Activated CD4-positive, alpha-beta T cell treated with anti-CD3 and anti-CD28 coated beads, Interleukin-2, amount 50 U/mL, for 1 hour (primary cell): ENCODE data around the gene OR6J1.
"Not testable (repeated sequence)": the region's sequence is repeated elsewhere in the genome, so short reads cannot be mapped to it uniquely, and the experiment has no call there.

Experiments
- DNase-seq: peaks from one replicate; pipeline ENCODE4 v3.0.0-alpha.2; 2020

Gene OR6J1

DNA sequence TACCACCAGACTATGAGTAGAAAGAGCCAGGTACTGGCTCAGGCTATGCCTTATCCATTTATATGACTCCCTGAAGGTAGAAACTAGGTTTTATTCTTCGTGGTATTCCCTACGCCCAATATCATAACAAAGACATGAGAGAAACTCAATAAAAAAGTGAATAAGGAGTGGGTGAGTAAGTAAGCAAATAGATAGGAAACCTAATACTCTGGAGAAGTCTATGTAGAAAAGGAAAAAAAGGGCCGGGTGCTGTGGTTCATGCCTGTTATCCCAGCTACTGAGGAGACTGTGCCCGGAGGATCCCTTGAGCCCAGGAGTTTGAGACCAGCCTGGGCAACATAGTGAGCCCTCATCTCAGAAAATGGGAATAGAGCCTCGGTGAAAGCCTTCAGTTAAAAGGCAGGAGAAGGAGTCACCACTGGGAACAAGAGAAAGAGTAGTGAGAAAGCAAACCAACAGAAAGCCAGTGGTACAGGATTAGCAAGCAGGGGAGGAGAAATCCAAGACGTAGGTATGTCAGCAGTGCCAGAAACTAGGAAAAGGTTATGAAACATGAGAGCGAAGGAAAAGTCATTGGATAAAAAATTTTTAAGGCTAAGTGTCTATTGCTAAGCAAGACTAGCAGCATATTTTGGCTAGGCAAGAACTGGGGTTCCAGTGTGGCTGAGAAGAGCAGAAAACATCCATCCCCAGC is 6.0 kb upstream of the OR6J1 start:
- DNase-seq, result no peak

DNA sequence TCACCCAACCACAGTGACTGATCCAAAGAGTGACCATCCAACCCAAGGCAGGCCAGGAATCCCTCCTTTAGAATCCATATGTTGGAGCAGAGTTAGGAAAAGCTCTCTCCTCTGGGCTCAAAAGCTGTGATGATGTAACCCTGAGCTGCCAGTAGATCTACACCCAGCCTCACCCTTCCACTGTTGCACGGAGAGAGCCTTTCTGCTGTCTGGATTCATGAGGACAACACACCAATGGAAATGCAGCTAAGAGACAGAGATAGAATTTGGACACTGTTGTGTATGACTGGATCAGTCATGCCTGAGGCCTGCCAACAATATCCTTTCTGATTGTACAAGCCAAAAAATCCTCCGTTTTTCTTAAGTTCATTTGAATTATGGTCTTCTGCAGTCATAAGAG is 4.4 kb upstream of the OR6J1 start:
- no peak for DNase-seq

DNA sequence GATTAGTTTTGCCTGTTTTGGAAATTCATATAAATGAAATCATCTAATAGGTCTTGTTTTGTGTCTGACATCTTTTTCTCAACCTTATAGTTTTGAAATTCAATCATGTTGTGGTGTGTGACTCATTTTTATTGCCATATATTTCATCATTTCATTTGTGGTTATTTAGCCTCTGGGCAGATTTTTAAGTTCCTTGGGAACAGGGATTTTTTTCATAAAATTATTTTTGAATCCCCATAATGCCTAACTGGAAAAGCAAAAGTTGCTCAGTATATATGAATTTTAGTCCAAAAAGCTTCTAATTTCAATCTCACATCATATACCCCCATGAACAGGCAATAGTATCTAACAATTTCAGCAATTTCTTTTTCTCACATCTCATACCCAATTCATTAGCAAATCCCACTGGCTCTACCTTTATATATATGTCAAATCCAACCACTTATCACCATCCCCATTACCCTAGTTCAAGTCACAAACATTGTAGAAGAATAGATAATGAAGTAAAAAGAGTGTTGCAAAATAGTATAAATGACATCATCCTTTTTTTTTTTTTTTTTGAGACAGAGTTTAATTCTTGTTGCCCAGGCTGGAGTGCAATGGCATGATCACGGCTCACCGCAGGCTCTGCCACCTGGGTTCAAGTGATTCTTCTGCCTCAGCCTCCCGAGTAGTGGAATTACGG is 2.6 kb upstream of the OR6J1 start:
- DNase-seq, result no peak

DNA sequence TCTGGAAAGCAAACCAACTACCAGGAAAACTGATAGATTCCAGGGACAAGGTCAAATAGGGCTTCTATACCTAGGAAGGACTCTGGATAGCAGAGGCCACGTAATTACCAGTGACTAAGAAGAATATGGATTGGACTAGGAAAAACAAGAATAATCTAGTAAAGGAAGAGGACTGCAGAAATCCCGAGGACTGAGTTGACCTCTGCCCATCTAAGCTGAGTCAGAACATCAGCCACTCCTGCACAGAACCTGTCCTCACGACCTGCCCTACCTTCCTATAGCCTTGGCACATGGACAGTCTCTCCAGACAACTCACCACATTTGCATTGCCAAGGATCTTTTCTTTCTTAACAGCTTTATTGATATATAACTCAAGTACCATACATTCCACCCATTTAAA is 2.3 kb downstream of the OR6J1 start:
- no peak for DNase-seq

DNA sequence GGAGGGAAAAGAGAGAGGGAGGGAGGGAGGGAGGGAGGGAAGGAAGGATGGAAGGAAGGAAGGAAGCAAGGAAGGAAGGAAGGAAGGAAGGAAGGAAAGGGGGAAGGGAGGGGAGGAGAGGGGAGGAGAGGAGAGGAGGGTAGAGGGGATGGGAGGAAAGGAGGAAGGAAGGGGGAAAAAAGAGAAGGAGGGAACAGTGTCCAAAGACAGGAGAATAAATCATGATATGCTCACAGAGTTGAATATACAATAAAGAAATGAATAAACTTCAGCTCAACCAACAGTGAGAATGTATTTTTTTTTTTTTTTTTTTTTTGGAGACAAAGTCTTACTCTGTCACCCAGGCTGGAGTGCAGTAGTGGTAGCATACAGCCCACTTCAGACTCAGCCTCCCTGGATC is 4.0 kb downstream of the OR6J1 start:
- DNase-seq, result no peak

DNA sequence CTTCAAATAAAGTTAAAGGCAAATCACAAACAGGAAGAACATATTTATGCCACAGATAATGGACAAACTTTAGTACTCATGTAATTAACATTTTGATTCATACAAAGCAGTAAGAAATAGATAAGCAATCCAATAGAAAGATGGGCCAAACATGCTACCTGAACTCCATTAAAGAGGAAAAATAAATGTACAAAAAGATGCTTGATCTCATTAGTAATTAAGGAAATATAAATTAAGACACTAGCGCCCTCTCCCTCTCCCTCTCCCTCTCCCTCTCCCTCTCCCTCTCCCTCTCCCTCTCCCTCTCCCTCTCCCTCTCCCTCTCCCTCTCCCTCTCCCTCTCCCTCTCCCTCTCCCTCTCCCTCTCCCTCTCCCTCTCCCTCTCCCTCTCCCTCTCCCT is 8.2 kb downstream of the OR6J1 start:
- DNase-seq, result not testable (repeated sequence)

DNA sequence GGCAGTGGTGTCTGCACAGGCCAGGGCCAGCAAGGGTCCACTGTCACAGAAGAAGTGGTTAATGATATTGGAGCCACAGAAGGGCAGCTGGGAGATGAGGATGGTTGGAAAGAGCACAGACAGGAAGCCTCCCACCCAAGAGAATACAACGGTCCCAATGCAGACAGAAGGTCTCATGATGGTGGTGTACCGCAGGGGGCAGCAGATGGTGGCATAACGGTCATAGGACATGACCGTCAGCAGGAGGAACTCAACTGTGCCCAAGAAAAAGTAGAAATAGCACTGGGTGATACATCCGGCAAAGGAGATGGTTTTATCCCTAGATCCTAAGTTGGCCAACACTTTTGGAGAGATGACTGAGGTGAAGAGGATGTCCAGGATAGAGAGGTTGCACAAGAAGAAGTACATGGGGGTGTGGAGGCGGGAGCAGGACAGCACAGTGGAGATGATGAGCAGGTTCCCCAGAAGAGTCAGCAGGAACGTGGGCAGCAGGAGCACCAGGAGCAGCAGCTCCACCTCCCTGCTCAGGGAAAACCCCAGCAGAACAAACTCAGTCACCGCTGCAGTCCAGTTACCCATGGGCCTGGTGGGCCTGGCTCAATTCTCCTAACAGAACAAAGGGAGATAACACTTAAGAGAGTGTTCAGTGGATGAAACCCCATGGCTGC is 9.8 kb downstream of the OR6J1 start:
- no peak for DNase-seq

DNA sequence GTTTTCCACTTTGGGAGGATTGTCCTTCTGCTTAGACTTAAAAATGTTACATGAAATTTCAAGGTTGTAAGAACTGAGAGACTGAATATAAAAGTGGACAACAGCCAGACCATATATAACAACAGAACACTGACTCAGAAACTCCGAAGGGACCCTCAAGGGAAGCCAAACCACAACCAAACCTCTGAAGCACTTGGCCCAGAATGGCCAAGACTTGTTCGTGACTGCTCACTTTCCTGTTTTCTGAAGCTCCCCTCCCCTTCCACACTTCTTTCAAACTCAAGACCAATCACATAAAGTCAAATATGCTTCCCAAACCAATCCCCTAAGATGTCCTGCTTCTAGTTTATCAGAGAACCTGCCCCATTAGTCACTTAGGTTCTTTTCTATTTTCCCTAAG is 13.7 kb downstream of the OR6J1 start:
- no peak for DNase-seq

DNA sequence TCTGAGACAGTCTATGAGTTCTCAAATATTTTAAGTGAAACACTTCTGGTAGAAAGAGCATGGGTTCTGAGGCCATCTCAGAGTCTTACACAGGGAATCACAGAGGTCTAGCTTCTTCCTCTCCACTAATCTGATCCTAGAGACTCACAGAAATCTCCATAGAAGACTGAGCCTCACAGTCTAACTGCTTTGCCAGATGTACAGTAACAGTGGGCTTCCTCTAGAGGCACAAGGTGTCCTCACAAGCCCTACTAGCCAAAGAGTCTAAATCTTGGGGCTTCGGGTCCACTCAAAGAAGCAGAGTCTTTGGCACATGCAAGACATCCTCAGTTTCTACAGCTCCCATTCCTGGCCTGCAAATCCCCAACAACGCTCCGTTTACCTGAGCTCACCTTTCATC is 14.1 kb downstream of the OR6J1 start:
- DNase-seq, result no peak

DNA sequence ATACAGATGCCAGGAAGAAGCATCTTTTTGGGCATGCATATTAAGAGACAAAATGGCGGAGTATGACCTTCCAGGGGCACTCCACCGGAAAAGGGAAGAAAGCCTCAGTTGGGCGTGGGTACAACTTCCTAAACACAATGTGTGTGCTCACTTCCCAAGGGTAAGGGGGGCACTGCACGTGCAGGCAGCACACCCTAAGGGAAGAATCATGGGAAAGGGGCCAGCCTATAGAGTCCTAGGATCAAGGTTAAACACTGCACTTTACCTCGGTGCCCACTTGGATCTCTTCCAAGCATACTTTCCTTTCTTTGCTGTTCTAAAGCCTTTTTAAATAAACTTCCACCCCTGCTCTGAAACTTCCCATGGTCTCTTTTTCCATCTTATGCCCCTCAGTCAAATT is 14.8 kb downstream of the OR6J1 start:
- no peak for DNase-seq

DNA sequence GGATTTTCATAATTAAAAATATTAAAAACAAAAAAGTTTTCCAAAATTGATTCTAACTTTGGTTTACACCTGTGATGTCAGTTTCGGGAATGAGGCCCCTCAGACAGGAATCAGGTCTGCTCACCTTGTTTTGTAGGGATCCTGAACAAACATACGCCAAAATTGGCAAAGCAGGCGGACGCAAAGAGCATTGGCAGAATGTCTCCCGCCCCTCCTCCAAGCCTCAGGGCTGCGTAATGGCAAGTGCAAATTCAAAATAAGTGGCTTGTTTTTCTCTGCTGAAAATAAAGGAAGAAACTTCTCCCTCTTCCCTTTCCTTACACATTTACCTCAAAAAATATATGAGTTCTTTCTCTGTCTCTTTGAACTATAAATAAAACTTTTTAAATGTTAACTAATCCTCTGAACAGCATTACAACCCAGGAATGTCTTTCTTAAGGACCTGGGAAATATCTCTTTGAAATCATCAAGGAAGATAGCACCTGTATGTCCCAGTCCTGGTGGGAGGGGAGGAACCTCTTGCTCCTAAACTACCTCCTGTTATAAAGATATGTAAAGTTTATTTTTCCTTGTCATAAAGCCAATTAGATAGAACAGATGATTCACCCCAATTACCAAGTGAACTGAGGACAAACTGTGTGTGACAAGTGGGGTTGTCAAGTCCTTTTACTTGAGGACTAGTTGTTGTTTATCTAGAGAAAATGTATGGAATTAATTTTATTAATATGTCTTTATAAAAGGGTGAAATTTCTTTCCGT is 16.5 kb downstream of the OR6J1 start:
- DNase-seq, result no peak

DNA sequence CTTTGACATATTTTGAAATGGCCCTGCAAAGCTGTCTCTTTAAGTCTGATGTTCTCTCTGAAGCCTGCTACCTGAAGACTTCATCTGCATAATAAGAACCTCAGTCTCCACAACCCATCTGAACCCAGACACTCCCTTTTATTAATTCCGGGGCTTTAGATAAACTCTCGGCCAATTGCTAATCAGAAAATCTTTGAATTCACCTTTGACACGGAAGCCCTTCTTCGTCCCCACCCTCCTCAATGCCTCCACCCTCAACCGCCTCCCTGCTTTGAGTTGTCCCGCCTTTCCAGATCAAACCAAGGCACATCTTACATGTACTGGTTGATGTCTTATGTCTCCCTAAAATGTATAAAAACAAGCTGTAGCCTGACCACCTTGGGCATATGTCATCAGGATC is 17.6 kb downstream of the OR6J1 start:
- no peak for DNase-seq

DNA sequence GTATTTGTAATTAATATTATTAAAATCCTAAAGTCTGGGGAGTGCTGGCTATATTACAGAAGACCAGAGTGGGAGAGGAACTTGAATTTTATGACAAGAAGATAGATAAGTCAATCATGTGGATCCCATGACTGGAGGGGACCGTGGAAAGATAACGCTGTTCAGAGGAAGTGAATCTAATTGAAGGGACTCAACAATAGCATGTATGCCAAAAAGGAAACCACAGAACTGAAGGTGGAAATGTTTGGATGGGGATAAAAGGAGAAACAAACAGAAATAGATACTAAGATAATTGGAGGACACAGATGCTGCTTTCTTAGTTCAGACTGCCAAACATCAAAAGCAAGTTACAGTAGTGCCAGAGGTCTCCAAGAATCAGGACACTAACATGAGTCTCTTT is 21.1 kb downstream of the OR6J1 start:
- no peak for DNase-seq

DNA sequence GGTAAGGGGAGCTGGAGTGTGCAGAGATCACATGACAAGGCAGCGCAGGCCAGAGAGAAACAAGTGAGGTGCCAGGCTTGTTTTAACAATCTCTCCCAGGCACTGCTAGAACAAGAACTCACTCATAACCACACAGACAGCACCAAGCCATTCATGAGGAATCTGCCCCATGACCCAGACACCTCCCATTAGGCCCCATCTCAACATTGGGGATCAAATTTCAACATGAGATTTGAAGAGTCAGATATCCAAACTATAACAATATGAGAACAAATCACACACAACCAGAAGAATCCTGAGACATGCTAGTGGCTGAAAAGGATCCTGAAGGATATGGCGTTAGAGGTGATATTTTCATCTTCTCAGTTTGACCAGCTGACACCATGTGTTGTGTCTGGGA is 21.9 kb downstream of the OR6J1 start:
- no peak for DNase-seq

DNA sequence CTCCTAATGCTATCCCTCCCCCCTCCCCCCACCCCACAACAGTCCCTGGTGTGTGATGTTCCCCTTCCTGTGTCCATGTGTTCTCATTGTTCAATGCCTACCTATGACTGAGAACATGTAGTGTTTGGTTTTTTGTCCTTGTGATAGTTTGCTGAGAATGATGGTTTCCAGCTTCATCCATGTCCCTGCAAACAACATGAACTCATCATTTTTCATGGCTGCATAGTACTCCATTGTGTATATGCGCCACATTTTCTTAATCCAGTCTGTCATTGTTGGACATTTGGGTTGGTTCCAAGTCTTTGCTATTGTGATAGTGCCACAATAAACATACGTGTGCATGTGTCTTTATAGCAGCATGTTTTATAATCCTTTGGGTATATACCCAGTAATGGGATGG is 28.4 kb downstream of the OR6J1 start:
- DNase-seq, result not testable (repeated sequence)

DNA sequence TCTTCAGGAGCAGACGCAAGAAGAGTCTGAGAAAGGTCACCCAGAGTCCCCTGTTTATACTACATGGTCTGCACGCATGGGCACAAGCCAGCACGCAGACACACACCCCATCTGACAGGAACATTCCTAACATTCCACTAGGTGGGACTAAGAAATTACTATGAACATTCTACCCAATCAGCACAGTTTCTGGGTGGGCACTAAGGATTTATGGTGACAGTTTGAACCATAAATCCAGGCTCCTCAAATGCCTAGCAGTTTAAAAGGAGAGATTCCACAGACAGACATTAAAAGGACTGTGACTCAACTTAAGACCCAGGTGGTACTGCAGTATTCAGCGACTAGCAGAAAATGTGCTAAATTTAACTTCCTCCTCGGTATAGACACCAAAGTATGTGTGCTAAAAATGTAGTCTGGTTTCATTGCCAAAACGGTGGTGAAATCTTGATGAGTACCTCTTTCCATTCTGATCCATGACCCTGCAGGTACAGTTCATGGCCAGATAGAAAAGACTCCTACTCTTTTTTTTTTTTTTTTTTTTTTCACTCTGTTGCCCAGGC is 29.8 kb downstream of the OR6J1 start:
- no peak for DNase-seq

DNA sequence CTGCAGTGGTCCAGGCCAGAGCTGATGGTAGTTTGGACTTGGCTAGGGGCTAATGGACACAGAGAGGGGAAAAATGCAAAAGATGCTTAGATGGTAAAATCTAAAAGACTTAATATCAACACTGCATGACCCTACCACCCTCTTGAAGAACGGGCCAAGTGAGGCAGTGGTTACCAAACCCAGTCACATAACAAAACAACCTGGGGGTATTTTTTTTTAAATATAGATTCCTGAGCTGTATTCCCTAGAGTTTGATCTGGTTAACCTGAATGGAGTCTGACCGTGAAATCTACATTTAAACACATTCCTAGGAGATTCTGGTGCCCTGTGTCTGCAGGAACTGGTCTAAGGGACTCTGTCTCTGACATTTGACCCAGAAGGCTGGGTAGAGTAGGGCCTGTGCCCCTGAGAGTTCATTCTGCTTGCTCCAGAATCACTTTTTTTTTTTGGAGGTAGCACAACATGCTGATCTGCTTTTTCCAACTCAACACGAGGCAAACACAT is 30.4 kb downstream of the OR6J1 start:
- DNase-seq, result no peak

DNA sequence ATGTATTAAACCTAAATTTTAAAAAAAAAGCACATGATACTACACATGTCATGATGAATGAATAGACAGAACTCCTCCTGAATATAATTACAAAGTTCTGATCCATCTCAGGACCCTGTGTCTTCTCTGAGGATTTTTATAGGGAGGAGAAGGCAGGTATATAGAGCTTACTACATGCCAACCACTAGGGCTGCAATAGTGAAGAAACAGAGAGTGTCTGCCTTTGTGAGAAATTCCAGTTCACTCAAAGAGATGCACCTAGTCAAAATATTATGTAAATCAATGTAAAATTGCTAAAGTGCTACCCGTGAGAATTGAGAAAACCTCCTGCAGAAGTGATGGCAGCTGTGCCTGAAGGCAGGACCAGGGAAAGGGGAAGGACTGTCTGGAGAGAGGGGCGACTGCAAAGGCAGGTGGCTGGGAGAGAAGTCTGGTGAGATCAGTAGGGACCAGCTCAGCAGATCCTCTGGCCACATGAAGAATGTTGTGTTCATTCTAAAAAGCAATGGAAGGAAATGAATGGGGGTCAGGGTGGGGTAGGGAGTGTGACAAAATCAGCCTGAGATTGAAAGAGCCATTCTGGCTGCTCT is 31.0 kb downstream of the OR6J1 start:
- no peak for DNase-seq

DNA sequence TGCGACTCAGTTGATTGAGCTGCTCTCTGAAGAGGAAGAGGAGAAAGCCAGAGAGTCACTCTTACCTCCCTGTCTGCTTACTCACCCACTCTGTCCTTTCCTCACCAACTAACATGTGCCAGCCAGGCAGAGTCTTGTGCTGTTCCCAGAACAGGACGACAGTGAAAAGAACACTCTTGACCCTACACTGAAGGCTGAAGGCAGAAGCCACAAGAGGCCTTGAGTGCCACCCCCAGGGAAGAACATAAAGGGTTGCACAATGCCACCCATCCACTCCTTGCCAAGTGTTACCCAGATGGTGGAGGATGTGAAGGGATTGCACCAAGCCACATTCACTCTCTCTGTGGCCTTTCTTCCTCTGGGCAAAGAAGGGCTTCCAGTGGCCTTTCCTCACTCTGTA is 33.2 kb downstream of the OR6J1 start:
- DNase-seq, result no peak

DNA sequence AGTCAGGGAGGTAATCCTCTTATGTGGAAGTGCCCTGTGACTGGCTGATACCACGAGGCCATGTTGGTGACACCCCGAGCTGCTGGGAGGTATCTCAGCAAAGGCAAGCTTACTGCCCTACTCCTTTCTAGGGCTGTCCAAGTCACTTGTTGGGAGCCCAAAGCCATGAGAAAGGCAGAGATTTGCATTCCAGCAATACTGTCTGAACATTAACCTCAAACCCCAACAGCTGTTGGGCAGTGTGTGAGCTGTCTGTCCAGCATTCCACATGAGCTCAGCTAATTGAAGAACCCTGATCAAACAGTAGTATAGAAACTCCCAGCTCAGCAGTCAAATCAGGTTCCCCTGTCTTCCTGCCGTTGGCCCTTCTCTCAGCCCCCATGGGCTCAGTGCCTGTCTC is 36.9 kb downstream of the OR6J1 start:
- DNase-seq, result no peak

DNA sequence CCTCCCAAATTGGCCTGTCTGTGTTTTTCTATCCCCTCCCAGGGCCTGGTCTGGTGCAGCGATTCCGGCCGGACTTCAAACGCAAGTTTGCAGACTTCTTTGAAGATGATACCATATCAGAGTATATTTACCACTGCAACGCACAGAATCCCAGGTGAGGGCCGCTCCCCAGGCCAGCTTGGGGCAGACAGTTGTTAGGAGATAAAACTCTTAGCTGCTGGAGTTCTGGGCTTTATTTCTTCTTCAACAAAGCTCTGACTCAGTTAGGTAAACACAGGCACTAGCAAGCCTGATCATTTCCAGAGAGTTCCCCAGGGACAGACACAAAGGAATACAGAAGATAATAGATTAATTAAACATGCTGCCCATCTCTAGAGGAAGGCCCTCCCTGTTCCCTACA is 37.8 kb downstream of the OR6J1 start:
- DNase-seq, result no peak

DNA sequence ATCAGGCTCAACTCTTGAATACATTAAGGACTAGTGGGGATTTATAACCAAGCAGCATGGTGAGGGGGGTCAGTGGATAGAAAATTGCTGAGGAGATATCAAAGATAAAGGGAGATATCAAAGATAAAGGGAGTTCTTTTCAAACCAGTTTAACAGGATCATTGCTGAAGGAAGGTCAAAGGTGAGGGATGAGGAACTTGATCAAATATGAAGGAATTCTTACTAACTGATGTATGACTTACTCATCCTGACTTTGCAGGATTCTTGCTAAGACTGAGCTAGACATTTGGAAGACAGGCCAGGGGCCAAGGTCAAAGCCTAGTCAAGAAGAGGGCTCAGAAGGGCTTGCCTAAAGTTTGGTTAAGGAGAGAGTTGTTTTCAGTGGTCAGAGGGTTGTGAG is 41.3 kb downstream of the OR6J1 start:
- DNase-seq, result no peak

DNA sequence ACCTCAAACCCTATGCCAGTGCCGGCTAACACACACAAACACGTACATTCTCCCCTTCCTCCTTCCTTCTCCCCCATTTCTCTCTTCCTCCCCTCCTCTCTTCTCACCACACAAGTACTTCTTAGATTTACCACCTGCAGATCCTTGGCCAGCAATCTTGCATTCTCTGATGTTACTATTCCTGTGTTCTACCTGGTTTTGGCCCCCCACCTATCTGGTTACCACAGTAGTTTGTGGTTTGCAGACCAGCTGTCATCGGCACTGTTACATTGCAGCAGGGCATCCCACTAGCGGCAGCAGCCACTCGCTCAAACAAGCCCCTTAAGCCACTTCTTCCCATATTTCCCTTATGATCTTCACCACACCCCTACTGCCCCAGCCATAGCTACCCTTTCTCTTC is 42.2 kb downstream of the OR6J1 start:
- DNase-seq, result no peak
